A549 (cell line): ENCODE measurements around the gene CTCF. TPM values are rescaled to one million over a fixed set of nuclear protein-coding genes. Genes with fewer than 3 reads are reported as not detected.

ENCODE experiments used
- ATAC-seq, 2 experiments: fragments of 200-7000 bp in 1 of 2; fragments of >200 bp in 1 of 2; cut with Nextera tagmentation in 1 of 2; cut with Tn5 transposase in 1 of 2; 3 replicates each; pipeline versions ENCODE4 v1.8.0 to v1.9.1; 2018 to 2020; ENCODE audit warnings: mild to moderate bottlenecking in 1 of 2, moderate library complexity in 1 of 2
- CTCF ChIA-PET: fragments of 300-600 bp; sonication (Branson Sonifier 250); formaldehyde crosslinking; extraction: SDS; loops from one replicate; lab custom pipeline; 2021; ENCODE audit warnings: antibody characterized with exemption, inconsistent platforms; lab: Yijun Ruan, JAX
- POLR2A ChIA-PET: fragments of 350-600 bp; formaldehyde crosslinking; extraction: SDS; loops from one replicate; lab custom pipeline; 2021; ENCODE audit warnings: antibody characterized with exemption, inconsistent platforms; lab: Yijun Ruan, JAX
- DNase-seq, 2 experiments: peaks; one replicate each; pipeline versions ENCODE4 v3.0.0 to v3.0.0-alpha.2; 2011 to 2016; ENCODE audit warnings: low read depth in 1 of 2, low spot score in 1 of 2
- FAIRE-seq: peaks from 2 replicates; lab custom pipeline; 2011; peaks lifted over from hg19 to GRCh38; lab: Jason Lieb, UNC
- H3K27ac ChIP-seq, 2 experiments: fragments of >200 bp; sonication (Bioruptor Twin); formaldehyde crosslinking; 3 replicates each; pipeline ENCODE4 v1.5.1; 2016 to 2017
- H3K4me1 ChIP-seq: fragments of >200 bp; sonication (Bioruptor Twin); formaldehyde crosslinking; 3 replicates; pipeline ENCODE4 v1.6.1; 2016
- H3K4me2 ChIP-seq: fragments of >200 bp; sonication (Bioruptor Twin); formaldehyde crosslinking; 3 replicates; pipeline ENCODE4 v1.6.1; 2016
- H3K4me3 ChIP-seq: fragments of >200 bp; sonication (Bioruptor Twin); formaldehyde crosslinking; 3 replicates; pipeline ENCODE4 v1.5.1; 2016
- H3K9me3 ChIP-seq: fragments of >200 bp; sonication (Bioruptor Twin); formaldehyde crosslinking; 3 replicates; pipeline ENCODE4 v1.6.1; 2016
- CBX8 ChIP-seq: fragments of 200-600 bp; sonication (generic); IDR thresholded peaks from 2 replicates; pipeline ENCODE4 v1.6.1; 2016
- CEBPB ChIP-seq, 2 experiments: fragments of >200 bp in 1 of 2; sonication (Bioruptor Twin) in 1 of 2; formaldehyde crosslinking in 1 of 2; IDR thresholded peaks; 2 replicates each; pipeline ENCODE4 v1.6.1; 2012 to 2016
- CHD2 ChIP-seq: fragments of 150-350 bp; IDR thresholded peaks from 2 replicates; pipeline ENCODE4 v1.6.1; 2014; ENCODE audit warnings: low read length; ENCODE audit not compliant: partially characterized antibody
- CHD4 ChIP-seq: fragments of 200-600 bp; sonication (generic); IDR thresholded peaks from 2 replicates; pipeline ENCODE4 v1.6.1; 2016; ENCODE audit warnings: antibody characterized with exemption, mild to moderate bottlenecking, borderline replicate concordance
- FOSL2 ChIP-seq, 2 experiments: fragments of 450-650 bp in 1 of 2; fragments of >200 bp in 1 of 2; sonication (Bioruptor Twin) in 1 of 2; formaldehyde crosslinking; IDR thresholded peaks; 2 replicates each; pipeline versions ENCODE4 v1.5.0 to v1.6.1; 2016 to 2020; ENCODE audit warnings: mild to moderate bottlenecking in 1 of 2, moderate library complexity in 1 of 2
- FOXS1 ChIP-seq: fragments of 250-450 bp; sonication (Bioruptor Pico); IDR thresholded peaks from 2 replicates; pipeline ENCODE4 v1.5.0; 2020; ENCODE audit warnings: mild to moderate bottlenecking, moderate library complexity
- GATA3 ChIP-seq: IDR thresholded peaks from 2 replicates; pipeline ENCODE4 v1.6.1; 2012; ENCODE audit warnings: borderline replicate concordance
- JUN ChIP-seq, 2 experiments: fragments of >200 bp; sonication (Bioruptor Twin); formaldehyde crosslinking; IDR thresholded peaks; 2 replicates in 1 of 2; 3 replicates in 1 of 2; pipeline ENCODE4 v1.6.1; 2016 to 2017
- KDM5A ChIP-seq: fragments of 200-600 bp; sonication (generic); IDR thresholded peaks from 2 replicates; pipeline ENCODE4 v1.6.1; 2016; ENCODE audit warnings: antibody characterized with exemption, mild to moderate bottlenecking
- MAFK ChIP-seq: fragments of 450-650 bp; IDR thresholded peaks from 2 replicates; pipeline ENCODE4 v1.6.1; 2014; ENCODE audit not compliant: partially characterized antibody
- MAZ ChIP-seq: fragments of 150-350 bp; IDR thresholded peaks from 2 replicates; pipeline ENCODE4 v1.6.1; 2014; ENCODE audit warnings: antibody characterized with exemption, low read depth, low read length, borderline replicate concordance
- POLR2A ChIP-seq: IDR thresholded peaks from 2 replicates; pipeline ENCODE4 v1.6.1; 2012; ENCODE audit warnings: mild to moderate bottlenecking, low read length
- RFX5 ChIP-seq: fragments of 450-650 bp; IDR thresholded peaks from 2 replicates; pipeline ENCODE4 v1.7.1; 2014; ENCODE audit warnings: antibody characterized with exemption, mild to moderate bottlenecking, moderate library complexity
- ZC3H11A ChIP-seq: fragments of 450-650 bp; IDR thresholded peaks from 2 replicates; pipeline ENCODE4 v1.6.1; 2014; ENCODE audit warnings: antibody characterized with exemption, mild to moderate bottlenecking
- ZFP36 ChIP-seq: fragments of 450-650 bp; IDR thresholded peaks from 2 replicates; pipeline ENCODE4 v1.6.1; 2014; ENCODE audit warnings: borderline replicate concordance; ENCODE audit not compliant: partially characterized antibody
- ZNF302 ChIP-seq: fragments of 250-450 bp; sonication (Bioruptor Pico); IDR thresholded peaks from 2 replicates; pipeline ENCODE4 v1.9.0; 2021; ENCODE audit warnings: inconsistent platforms, mild to moderate bottlenecking, moderate library complexity
- ZSCAN20 ChIP-seq: fragments of 250-450 bp; sonication (Bioruptor Pico); IDR thresholded peaks from 2 replicates; pipeline ENCODE4 v1.8.0; 2022; ENCODE audit warnings: mild to moderate bottlenecking, moderate library complexity
- WGBS: methylation state at CpG from one replicate; pipeline ENCODE4 v1.1.6; 2017; ENCODE audit errors: missing lambda C conversion rate; 5-methylcytosine and 5-hydroxymethylcytosine counted together
- polyA plus RNA-seq, 4 experiments: library from polyadenylated mRNA; depleted of rRNA in 3 of 4; stranded (reverse); fragments of >200 nt; fragmentation: RNase III in 1 of 4; extraction: RNeasy Plus Mini Kit Qiagen cat#74134 plus additional on column Dnase treatment in 1 of 4; gene quantifications; 2 replicates in 3 of 4; 3 replicates in 1 of 4; pipeline ENCODE4 v1.2.3, GENCODE V29; 2011 to 2017
- TF ChIP-seq, protein P1 (sequence below): fragments of 200-600 bp; sonication (generic); IDR thresholded peaks from 2 replicates; pipeline ENCODE4 v1.6.1; 2016; ENCODE audit warnings: antibody characterized with exemption, mild to moderate bottlenecking, moderate library complexity
- TF ChIP-seq, protein P2 (sequence below): IDR thresholded peaks from 2 replicates; pipeline ENCODE4 v1.6.1; 2012
- TF ChIP-seq, protein P3 (sequence below): fragments of >200 bp; sonication (Bioruptor Twin); formaldehyde crosslinking; IDR thresholded peaks from 3 replicates; pipeline ENCODE4 v1.6.1; 2016

Gene CTCF
- polyA plus RNA-seq, 2 of the 4 experiments (the other 2 are of a cell fraction), result 42.5 to 58.4 TPM

DNA sequence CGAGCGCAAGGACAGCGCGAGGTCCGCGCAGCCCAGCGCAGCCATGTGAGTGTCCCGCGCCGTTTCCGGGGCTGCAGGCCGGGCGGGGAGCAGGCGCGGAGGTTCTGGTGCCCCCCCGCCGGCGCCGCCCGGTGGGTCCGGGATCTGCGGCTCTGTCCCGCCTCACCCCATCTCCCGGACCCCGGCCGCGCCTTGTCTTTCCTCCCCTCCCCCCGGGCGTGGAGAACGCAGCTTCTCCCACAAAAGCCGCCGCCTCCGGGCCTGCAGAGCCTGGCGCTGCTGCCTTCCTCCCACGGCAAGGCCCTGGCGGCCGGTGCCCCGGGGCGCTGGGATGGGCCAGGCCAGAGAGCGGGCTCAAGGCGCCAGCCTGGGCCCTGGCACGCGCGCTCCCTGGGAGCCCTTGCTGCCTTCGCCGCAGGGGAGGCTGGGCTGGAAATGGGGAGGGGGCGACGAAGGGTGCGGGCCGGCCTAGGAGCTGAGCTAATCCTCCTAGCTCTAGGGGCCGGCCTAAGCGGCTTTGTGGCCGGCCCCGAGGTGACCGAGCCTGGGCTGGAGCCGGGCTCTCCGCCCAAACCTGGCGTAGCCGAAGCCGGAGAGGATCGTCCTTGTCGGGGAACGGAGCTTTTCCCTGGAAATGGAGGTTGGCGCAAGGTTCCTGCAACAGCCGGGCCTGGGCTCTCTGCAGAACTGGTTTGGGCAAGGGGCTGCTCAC lies 33.3 kb upstream of the CTCF start (continued):
- TF ChIP-seq, protein P1, sequence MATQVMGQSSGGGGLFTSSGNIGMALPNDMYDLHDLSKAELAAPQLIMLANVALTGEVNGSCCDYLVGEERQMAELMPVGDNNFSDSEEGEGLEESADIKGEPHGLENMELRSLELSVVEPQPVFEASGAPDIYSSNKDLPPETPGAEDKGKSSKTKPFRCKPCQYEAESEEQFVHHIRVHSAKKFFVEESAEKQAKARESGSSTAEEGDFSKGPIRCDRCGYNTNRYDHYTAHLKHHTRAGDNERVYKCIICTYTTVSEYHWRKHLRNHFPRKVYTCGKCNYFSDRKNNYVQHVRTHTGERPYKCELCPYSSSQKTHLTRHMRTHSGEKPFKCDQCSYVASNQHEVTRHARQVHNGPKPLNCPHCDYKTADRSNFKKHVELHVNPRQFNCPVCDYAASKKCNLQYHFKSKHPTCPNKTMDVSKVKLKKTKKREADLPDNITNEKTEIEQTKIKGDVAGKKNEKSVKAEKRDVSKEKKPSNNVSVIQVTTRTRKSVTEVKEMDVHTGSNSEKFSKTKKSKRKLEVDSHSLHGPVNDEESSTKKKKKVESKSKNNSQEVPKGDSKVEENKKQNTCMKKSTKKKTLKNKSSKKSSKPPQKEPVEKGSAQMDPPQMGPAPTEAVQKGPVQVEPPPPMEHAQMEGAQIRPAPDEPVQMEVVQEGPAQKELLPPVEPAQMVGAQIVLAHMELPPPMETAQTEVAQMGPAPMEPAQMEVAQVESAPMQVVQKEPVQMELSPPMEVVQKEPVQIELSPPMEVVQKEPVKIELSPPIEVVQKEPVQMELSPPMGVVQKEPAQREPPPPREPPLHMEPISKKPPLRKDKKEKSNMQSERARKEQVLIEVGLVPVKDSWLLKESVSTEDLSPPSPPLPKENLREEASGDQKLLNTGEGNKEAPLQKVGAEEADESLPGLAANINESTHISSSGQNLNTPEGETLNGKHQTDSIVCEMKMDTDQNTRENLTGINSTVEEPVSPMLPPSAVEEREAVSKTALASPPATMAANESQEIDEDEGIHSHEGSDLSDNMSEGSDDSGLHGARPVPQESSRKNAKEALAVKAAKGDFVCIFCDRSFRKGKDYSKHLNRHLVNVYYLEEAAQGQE, result no peak
- no peak for TF ChIP-seq MAZ
- no peak for TF ChIP-seq FOSL2 (IDR thresholded peaks at IDR 0.05)
- no peak for TF ChIP-seq FOSL2 (CRISPR knock-in tag; IDR thresholded peaks at IDR 0.05)
- no peak for TF ChIP-seq FOXS1 (CRISPR knock-in tag)

DNA sequence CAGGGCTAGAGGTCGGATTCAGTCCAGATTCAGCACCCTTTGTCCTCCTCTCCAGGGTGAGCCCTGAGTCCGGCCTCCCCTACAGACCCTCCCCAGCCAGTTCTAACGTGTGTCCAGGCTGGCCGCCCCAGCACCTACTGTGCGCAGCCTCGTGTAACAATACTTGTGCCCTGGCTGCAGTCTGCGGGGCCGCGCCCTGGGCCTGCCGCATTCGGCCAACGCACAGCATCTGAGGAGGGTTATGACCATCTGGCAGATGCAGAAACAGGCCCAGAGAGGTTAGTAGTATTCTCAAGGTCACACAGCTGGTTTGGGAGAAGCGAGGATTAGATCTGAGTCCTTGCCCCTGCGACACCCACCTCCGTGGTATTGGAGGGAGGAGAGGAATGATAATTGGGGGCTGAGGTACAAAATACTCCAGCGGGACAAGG lies 32.7 kb upstream of the CTCF start:
- Histone ChIP-seq H3K27ac (peak overlapping the region; percentile 81 to 93), H3K9me3 (no peaks in the 10 kb centered on the region), H3K4me2 (peak overlapping the region; percentile 89), H3K4me3 (peak overlapping the region; percentile 73), H3K4me1 (peaks cover 50% of the 10 kb centered on the region)
- ChIA-PET CTCF (interaction anchor here (0.9 to 22.1 kb wide), 8 partner anchors 7 to 138 kb away, joined by 3 to 301 read pairs (median 8); partner anchors contain the start of genes ATP6V0D1, CARMIL2 and CTCF), POLR2A (interaction anchor here (0.7 to 1.2 kb wide), 3 partner anchors 8 to 130 kb away, joined by 4 to 5 read pairs (median 4); partner anchors contain the start of gene ACD)
- peak; percentile 14 to 29; a peak in 3 of 6 replicates for ATAC-seq
- TF ChIP-seq JUN (IDR thresholded peaks at IDR 0.05) (peak in 1 of 2 experiments; percentile 31; a peak in 1 of 5 replicates), ZFP36 (peak; percentile 76), MAFK (no peak), CBX8 (no peak), FOSL2 (IDR thresholded peaks at IDR 0.05) (no peak), FOSL2 (CRISPR knock-in tag; IDR thresholded peaks at IDR 0.05) (no peak), ZC3H11A (no peak), RFX5 (no peak)
- TF ChIP-seq, protein P2, sequence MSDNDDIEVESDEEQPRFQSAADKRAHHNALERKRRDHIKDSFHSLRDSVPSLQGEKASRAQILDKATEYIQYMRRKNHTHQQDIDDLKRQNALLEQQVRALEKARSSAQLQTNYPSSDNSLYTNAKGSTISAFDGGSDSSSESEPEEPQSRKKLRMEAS, result peak; percentile 31; the same call in 1 of the 2 replicates
- TF ChIP-seq, protein P3, sequence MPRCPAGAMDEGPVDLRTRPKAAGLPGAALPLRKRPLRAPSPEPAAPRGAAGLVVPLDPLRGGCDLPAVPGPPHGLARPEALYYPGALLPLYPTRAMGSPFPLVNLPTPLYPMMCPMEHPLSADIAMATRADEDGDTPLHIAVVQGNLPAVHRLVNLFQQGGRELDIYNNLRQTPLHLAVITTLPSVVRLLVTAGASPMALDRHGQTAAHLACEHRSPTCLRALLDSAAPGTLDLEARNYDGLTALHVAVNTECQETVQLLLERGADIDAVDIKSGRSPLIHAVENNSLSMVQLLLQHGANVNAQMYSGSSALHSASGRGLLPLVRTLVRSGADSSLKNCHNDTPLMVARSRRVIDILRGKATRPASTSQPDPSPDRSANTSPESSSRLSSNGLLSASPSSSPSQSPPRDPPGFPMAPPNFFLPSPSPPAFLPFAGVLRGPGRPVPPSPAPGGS, result no peak
- DNase-seq, result no peak
- WGBS, result 7% methylated on average over 7 of the region's 16 CpGs
- no peak for FAIRE-seq

DNA sequence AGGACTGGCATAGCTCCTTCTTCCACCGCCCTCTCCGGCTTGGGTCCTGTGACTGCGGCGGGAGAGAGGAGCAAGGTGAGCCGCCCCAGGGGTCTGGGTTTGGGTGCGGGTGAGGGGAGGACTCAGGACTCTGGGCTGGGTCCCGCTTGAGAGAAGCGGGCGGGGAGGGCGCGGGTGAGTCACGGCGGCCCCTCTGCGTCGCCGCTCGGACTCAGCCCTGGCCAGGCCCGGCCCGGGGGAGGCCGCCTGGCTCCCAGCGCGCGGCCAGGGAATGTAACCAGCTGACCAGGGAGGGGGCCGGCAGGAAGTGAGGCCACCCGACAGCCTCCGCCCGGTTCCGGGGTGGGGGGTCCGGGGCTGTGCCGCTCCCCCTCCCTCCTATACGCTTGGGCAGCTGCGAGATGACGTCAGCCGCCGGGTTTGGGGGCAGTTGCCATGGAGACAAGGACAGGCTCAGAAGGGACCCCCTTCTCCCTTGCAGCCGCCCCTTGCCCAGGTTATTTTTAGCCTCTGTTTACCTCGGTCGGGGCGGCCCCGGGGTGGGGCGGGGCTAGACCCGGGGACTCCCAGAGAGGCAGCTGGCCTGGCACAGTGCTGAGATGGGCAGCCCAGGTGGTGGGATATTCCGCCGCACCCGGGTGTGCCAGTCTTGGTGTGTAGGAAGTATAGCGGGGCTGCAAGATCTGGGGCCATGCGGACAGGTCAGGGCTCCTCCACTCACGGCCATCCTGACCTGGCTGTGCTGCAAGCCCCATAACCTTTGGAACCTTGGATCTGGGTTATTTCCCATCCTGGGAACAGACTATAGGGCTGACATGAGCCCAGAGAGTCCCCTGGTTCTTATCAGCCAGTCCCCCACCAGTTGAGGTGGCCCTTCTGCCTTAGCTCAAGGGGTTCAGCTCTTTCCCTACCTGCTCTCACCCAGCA lies 32.0 kb upstream of the CTCF start:
- FAIRE-seq (no peak), ATAC-seq (peak; percentile 17 to 60; a peak in 3 of 6 replicates)
- CTCF ChIA-PET, result interaction anchor here (0.6 to 22.1 kb wide), 10 partner anchors 7 to 137 kb away, joined by 3 to 301 read pairs (median 6); partner anchors contain the start of genes ATP6V0D1, CARMIL2 and CTCF
- no peak for TF ChIP-seq CHD4
- no peak for TF ChIP-seq POLR2A
- TF ChIP-seq, protein P3, result 0 out of 3 replicates have a peak, but pooled peaks have one; percentile 33
- no peak for TF ChIP-seq ZSCAN20 (CRISPR knock-in tag)
- TF ChIP-seq JUN (IDR thresholded peaks at IDR 0.05), result 0 out of 5 replicates have a peak, but pooled peaks of 1 of the 2 experiments have one; percentile 42
- TF ChIP-seq CEBPB (IDR thresholded peaks at IDR 0.05), result no peak
- no peak for TF ChIP-seq GATA3
- TF ChIP-seq ZNF302, result no peak
- no peak for TF ChIP-seq KDM5A
- TF ChIP-seq MAFK, result no peak
- TF ChIP-seq, protein P1, result no peak
- TF ChIP-seq CHD2, result no peak

More for the DNA sequence above, 32.0 kb upstream of the CTCF start:
- POLR2A ChIA-PET, result interaction anchor here (0.7 to 1.2 kb wide), 3 partner anchors 9 to 130 kb away, joined by 4 to 5 read pairs (median 4); partner anchors contain the start of gene ACD
- Histone ChIP-seq H3K4me1 (peaks cover 43% of the 10 kb centered on the region), H3K9me3 (no peaks in the 10 kb centered on the region), H3K4me2 (peak overlapping the region; percentile 89), H3K4me3 (peak overlapping the region; percentile 73), H3K27ac (peak overlapping the region; percentile 81 to 93)
- no peak for DNase-seq
- WGBS, result 29% methylated on average over 20 of the region's 48 CpGs
